NCI-H1694 treated with DMSO at 0.1 percent for 48 hours (cell line): ENCODE measurements around the gene GRIP1.

Source experiments
- DNase-seq: peaks from one replicate; lab custom pipeline; 2025; lab: John Stamatoyannopoulos, UW

GRIP1 gene

GRCh38 chr12:66647034-66647691 is 31.7 kb downstream of the GRIP1 start:
- DNase-seq, result no peak

- DNase-seq, result no peak
Measured at GRCh38 chr12:66644151-66644550, 34.7 kb downstream of the GRIP1 start.

- no peak for DNase-seq
Measured at GRCh38 chr12:66640691-66641460, 38.0 kb downstream of the GRIP1 start.

- DNase-seq, result no peak
Measured at GRCh38 chr12:66638666-66639065, 40.2 kb downstream of the GRIP1 start.

GRCh38 chr12:66637699-66638301 is 41.1 kb downstream of the GRIP1 start:
- no peak for DNase-seq

GRCh38 chr12:66636771-66637170 is 42.1 kb downstream of the GRIP1 start:
- no peak for DNase-seq

- DNase-seq, result no peak
Measured at GRCh38 chr12:66633676-66634075, 45.2 kb downstream of the GRIP1 start.

- DNase-seq, result no peak
Measured at GRCh38 chr12:66629138-66629870, 49.6 kb downstream of the GRIP1 start.

GRCh38 chr12:66627988-66628317 is 50.9 kb downstream of the GRIP1 start:
- DNase-seq, result no peak

- DNase-seq, result no peak
Measured at GRCh38 chr12:66627270-66627987, 51.4 kb downstream of the GRIP1 start.

GRCh38 chr12:66624806-66625205 is 54.1 kb downstream of the GRIP1 start:
- DNase-seq, result no peak

- no peak for DNase-seq
Measured at GRCh38 chr12:66623455-66623854, 55.4 kb downstream of the GRIP1 start.

- DNase-seq, result no peak
Measured at GRCh38 chr12:66620688-66621087, 58.2 kb downstream of the GRIP1 start.

- no peak for DNase-seq
Measured at GRCh38 chr12:66620026-66620425, 58.9 kb downstream of the GRIP1 start.

GRCh38 chr12:66617991-66618390 is 60.9 kb downstream of the GRIP1 start:
- DNase-seq, result no peak

- no peak for DNase-seq
Measured at GRCh38 chr12:66612090-66612775, 66.6 kb downstream of the GRIP1 start.

GRCh38 chr12:66607147-66607546 is 71.7 kb downstream of the GRIP1 start:
- DNase-seq, result no peak

GRCh38 chr12:66605293-66605692 is 73.6 kb downstream of the GRIP1 start:
- no peak for DNase-seq

- no peak for DNase-seq
Measured at GRCh38 chr12:66603981-66604479, 74.8 kb downstream of the GRIP1 start.

- DNase-seq, result no peak
Measured at GRCh38 chr12:66603461-66603860, 75.4 kb downstream of the GRIP1 start.

GRCh38 chr12:66602483-66603143 is 76.3 kb downstream of the GRIP1 start:
- no peak for DNase-seq
